Endothelial cell of umbilical vein (primary cell): ENCODE results near the gene DDIT3.

Experiments
- EZH2 ChIP-seq: IDR thresholded peaks from 2 replicates; pipeline ENCODE4 v1.6.1; 2012; ENCODE audit warnings: borderline replicate concordance, low read depth, mild to moderate bottlenecking, moderate library complexity, low read length, inconsistent platforms; ENCODE audit not compliant: severe bottlenecking
- FOS ChIP-seq: IDR thresholded peaks from 2 replicates; pipeline ENCODE4 v1.6.1; 2011; ENCODE audit warnings: mild to moderate bottlenecking, low read length, moderate library complexity, borderline replicate concordance; ENCODE audit not compliant: insufficient read depth
- POLR2A ChIP-seq: IDR thresholded peaks from 2 replicates; pipeline ENCODE4 v1.6.1; 2012; ENCODE audit warnings: low read depth, mild to moderate bottlenecking, control low read depth, low read length
- POLR2AphosphoS5 ChIP-seq: IDR thresholded peaks from 2 replicates; pipeline ENCODE4 v1.6.1; 2012; ENCODE audit warnings: low read depth, mild to moderate bottlenecking, control low read depth, low read length, moderate library complexity; ENCODE audit not compliant: insufficient read depth
- TF ChIP-seq, protein P1 (sequence below), 2 donors: IDR thresholded peaks; 1 replicate in 1 of 2; 2 replicates in 1 of 2; pipeline ENCODE4 v1.5.1; 2011; ENCODE audit warnings: low read length in 2 of 2, mild to moderate bottlenecking in 2 of 2, moderate library complexity in 2 of 2, control low read depth in 1 of 2, inconsistent platforms in 1 of 2, low read depth in 1 of 2; ENCODE audit not compliant: insufficient read depth in 1 of 2; ENCODE audit errors: extremely low read depth in 1 of 2

DNA sequence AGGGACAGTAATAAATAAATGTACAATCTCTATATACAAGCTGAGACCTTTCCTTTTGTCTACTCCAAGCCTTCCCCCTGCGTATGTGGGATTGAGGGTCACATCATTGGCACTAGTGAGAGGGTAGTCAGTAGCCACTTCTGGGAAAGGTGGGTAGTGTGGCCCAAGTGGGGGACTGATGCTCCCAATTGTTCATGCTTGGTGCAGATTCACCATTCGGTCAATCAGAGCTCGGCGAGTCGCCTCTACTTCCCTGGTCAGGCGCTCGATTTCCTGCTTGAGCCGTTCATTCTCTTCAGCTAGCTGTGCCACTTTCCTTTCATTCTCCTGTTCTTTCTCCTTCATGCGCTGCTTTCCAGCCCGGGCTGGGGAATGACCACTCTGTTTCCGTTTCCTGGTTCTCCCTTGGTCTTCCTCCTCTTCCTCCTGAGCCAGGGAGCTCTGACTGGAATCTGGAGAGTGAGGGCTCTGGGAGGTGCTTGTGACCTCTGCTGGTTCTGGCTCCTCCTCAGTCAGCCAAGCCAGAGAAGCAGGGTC lies 3.6 kb downstream of the DDIT3 start:
- TF ChIP-seq, protein P1, sequence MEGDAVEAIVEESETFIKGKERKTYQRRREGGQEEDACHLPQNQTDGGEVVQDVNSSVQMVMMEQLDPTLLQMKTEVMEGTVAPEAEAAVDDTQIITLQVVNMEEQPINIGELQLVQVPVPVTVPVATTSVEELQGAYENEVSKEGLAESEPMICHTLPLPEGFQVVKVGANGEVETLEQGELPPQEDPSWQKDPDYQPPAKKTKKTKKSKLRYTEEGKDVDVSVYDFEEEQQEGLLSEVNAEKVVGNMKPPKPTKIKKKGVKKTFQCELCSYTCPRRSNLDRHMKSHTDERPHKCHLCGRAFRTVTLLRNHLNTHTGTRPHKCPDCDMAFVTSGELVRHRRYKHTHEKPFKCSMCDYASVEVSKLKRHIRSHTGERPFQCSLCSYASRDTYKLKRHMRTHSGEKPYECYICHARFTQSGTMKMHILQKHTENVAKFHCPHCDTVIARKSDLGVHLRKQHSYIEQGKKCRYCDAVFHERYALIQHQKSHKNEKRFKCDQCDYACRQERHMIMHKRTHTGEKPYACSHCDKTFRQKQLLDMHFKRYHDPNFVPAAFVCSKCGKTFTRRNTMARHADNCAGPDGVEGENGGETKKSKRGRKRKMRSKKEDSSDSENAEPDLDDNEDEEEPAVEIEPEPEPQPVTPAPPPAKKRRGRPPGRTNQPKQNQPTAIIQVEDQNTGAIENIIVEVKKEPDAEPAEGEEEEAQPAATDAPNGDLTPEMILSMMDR (IDR thresholded peaks at IDR 0.05; ENCODE audit: extremely low read depth in 1 of 2, insufficient read depth in 1 of 2, low read depth in 1 of 2, low read length in 2 of 2) = no peak
- TF ChIP-seq POLR2AphosphoS5 (no peak), EZH2 (no peak), POLR2A (no peak), FOS (no peak)
